WERI-Rb-1 (cell line): ENCODE measurements around the gene GPR180.

Source experiments
- DNase-seq: peaks from one replicate; pipeline ENCODE4 v3.0.0-alpha.2; 2020
- H3K27ac ChIP-seq: fragments of 250-450 bp; sonication (Bioruptor Pico); 2 replicates; pipeline ENCODE4 v1.5.1; 2020; ENCODE audit warnings: mild to moderate bottlenecking, moderate library complexity
- H3K27me3 ChIP-seq: fragments of 250-450 bp; sonication (Bioruptor Pico); 2 replicates; pipeline ENCODE4 v1.5.1; 2021; ENCODE audit warnings: mild to moderate bottlenecking, low read depth, moderate library complexity; ENCODE audit not compliant: insufficient read depth, severe bottlenecking
- H3K36me3 ChIP-seq: fragments of 250-450 bp; sonication (Bioruptor Pico); 2 replicates; pipeline ENCODE4 v1.5.1; 2020; ENCODE audit warnings: mild to moderate bottlenecking, moderate library complexity
- H3K4me3 ChIP-seq: 2 replicates; pipeline ENCODE4 v1.5.1; 2011; ENCODE audit warnings: low read depth, mild to moderate bottlenecking, control low read depth, low read length
- H3K9me3 ChIP-seq: fragments of 250-450 bp; sonication (Bioruptor Pico); 2 replicates; pipeline ENCODE4 v1.5.1; 2021; ENCODE audit warnings: mild to moderate bottlenecking, moderate library complexity; ENCODE audit not compliant: severe bottlenecking
- CTCF ChIP-seq: IDR thresholded peaks from 2 replicates; pipeline ENCODE4 v1.5.1; 2011; ENCODE audit warnings: low read depth, mild to moderate bottlenecking, control low read depth, inconsistent platforms, low read length

Gene GPR180

GRCh38 chr13:94656766-94657165 is 55.1 kb downstream of the GPR180 start:
- no peaks in the 10 kb centered on the region for H3K27me3 ChIP-seq
- TF ChIP-seq CTCF: no peak
- DNase-seq: no peak
- no peak overlapping the region for H3K4me3 ChIP-seq
- no peak overlapping the region for H3K27ac ChIP-seq
- H3K9me3 ChIP-seq: no peaks in the 10 kb centered on the region
- H3K36me3 ChIP-seq: no peaks in the 10 kb centered on the region

- Histone ChIP-seq H3K4me3 (no peak overlapping the region), H3K36me3 (no peaks in the 10 kb centered on the region), H3K9me3 (no peaks in the 10 kb centered on the region), H3K27me3 (no peaks in the 10 kb centered on the region), H3K27ac (no peak overlapping the region)
- DNase-seq: no peak
- no peak for TF ChIP-seq CTCF
These were observed 55.5 kb downstream of the GPR180 start for GRCh38 chr13:94657167-94657566.

GRCh38 chr13:94658926-94659597 is 57.4 kb downstream of the GPR180 start:
- DNase-seq: peak; percentile 25
- no peak overlapping the region for H3K27ac ChIP-seq
- no peaks in the 10 kb centered on the region for H3K9me3 ChIP-seq
- H3K4me3 ChIP-seq: no peak overlapping the region
- no peaks in the 10 kb centered on the region for H3K27me3 ChIP-seq
- no peaks in the 10 kb centered on the region for H3K36me3 ChIP-seq
- TF ChIP-seq CTCF: peak; percentile 32

GRCh38 chr13:94659598-94659946 is 57.9 kb downstream of the GPR180 start:
- no peak overlapping the region for H3K27ac ChIP-seq
- H3K4me3 ChIP-seq: no peak overlapping the region
- H3K36me3 ChIP-seq: no peaks in the 10 kb centered on the region
- H3K27me3 ChIP-seq: no peaks in the 10 kb centered on the region
- TF ChIP-seq CTCF: no peak
- no peak for DNase-seq
- no peaks in the 10 kb centered on the region for H3K9me3 ChIP-seq

- DNase-seq: peak; percentile 33
- Histone ChIP-seq H3K27me3 (no peaks in the 10 kb centered on the region), H3K4me3 (no peak overlapping the region), H3K9me3 (no peaks in the 10 kb centered on the region), H3K36me3 (no peaks in the 10 kb centered on the region), H3K27ac (no peak overlapping the region)
- peak; percentile 60 for TF ChIP-seq CTCF
These were observed 59.2 kb downstream of the GPR180 start for GRCh38 chr13:94660695-94661326.

GRCh38 chr13:94661406-94661805 is 59.7 kb downstream of the GPR180 start:
- no peak for DNase-seq
- no peak overlapping the region for H3K27ac ChIP-seq
- no peaks in the 10 kb centered on the region for H3K9me3 ChIP-seq
- H3K27me3 ChIP-seq: no peaks in the 10 kb centered on the region
- H3K36me3 ChIP-seq: no peaks in the 10 kb centered on the region
- H3K4me3 ChIP-seq: no peak overlapping the region
- TF ChIP-seq CTCF: no peak
